Measurements from ENCODE around the gene MAP2K6. TPM values are rescaled to one million over a fixed set of nuclear protein-coding genes. Genes with fewer than 3 reads are reported as not detected.

The MAP2K6 gene
- total RNA-seq, 1 experiment from 2014 or later, result 9.6 TPM

- peaks cover 4% of the 10 kb centered on the region; the same call in 1 of the 2 replicates for H3K4me1 ChIP-seq
- Mint-ChIP-seq H3K9me3 (ENCODE audit: unreplicated experiment) (no peaks in the 10 kb centered on the region), H3K27me3 (ENCODE audit: insufficient read depth, unreplicated experiment) (no peaks in the 10 kb centered on the region), H3K36me3 (ENCODE audit: insufficient read depth, unreplicated experiment) (no peaks in the 10 kb centered on the region), H3K4me3 (ENCODE audit: unreplicated experiment) (no peak overlapping the region), H3K4me1 (ENCODE audit: low read depth, unreplicated experiment) (peaks cover 25% of the 10 kb centered on the region), H3K27ac (ENCODE audit: unreplicated experiment) (no peak overlapping the region)
- H3K27me3 ChIP-seq (replicated peaks; ENCODE audit: control insufficient read depth, insufficient read depth, low read length), result no peaks in the 10 kb centered on the region
- H3K9me3 ChIP-seq, result no peaks in the 10 kb centered on the region
- POLR2A ChIA-PET, result no interaction called here
- CTCF ChIA-PET, result no interaction called here
- no peaks in the 10 kb centered on the region for H3K36me3 ChIP-seq (ENCODE audit: control insufficient read depth, insufficient read depth, low read length)
- no TSS peak for BruUV-seq (replicated peaks)
- TF ChIP-seq CTCF (IDR thresholded peaks at IDR 0.05; ENCODE audit: insufficient read depth in 1 of 2, low read depth in 1 of 2, low read length in 1 of 2, severe bottlenecking in 1 of 2, unreplicated experiment in 1 of 2), result no peak
- intact Hi-C loops (cut with micrococcal nuclease; ENCODE audit: unreplicated experiment), result no loop called here
- no peak for DNase-seq
- no peak overlapping the region for H3K4me3 ChIP-seq (ENCODE audit: low read depth, low read length)
Observed at GRCh38 chr17:69499318-69499717, 84.8 kb downstream of the MAP2K6 start.

GRCh38 chr17:69500911-69501429 is 86.5 kb downstream of the MAP2K6 start:
- POLR2A ChIA-PET, result no interaction called here
- intact Hi-C loops (cut with micrococcal nuclease; ENCODE audit: unreplicated experiment), result no loop called here

More at GRCh38 chr17:69500911-69501429, 86.5 kb downstream of the MAP2K6 start:
- no peak for DNase-seq
- peaks cover 25% of the 10 kb centered on the region for H3K4me1 Mint-ChIP-seq (ENCODE audit: low read depth, unreplicated experiment)
- H3K27ac Mint-ChIP-seq (ENCODE audit: unreplicated experiment), result no peak overlapping the region
- TF ChIP-seq CTCF (IDR thresholded peaks at IDR 0.05; ENCODE audit: insufficient read depth in 1 of 2, low read depth in 1 of 2, low read length in 1 of 2, severe bottlenecking in 1 of 2, unreplicated experiment in 1 of 2), result no peak
- no TSS peak for BruUV-seq (replicated peaks)
- no peak overlapping the region for H3K4me3 Mint-ChIP-seq (ENCODE audit: unreplicated experiment)
- no peaks in the 10 kb centered on the region for H3K9me3 ChIP-seq
- H3K9me3 Mint-ChIP-seq (ENCODE audit: unreplicated experiment), result no peaks in the 10 kb centered on the region
- H3K27me3 Mint-ChIP-seq (ENCODE audit: insufficient read depth, unreplicated experiment), result no peaks in the 10 kb centered on the region
- H3K4me3 ChIP-seq (ENCODE audit: low read depth, low read length), result no peak overlapping the region
- H3K27me3 ChIP-seq (replicated peaks; ENCODE audit: control insufficient read depth, insufficient read depth, low read length), result no peaks in the 10 kb centered on the region
- H3K36me3 Mint-ChIP-seq (ENCODE audit: insufficient read depth, unreplicated experiment), result no peaks in the 10 kb centered on the region
- no peaks in the 10 kb centered on the region for H3K36me3 ChIP-seq (ENCODE audit: control insufficient read depth, insufficient read depth, low read length)
- peaks cover 4% of the 10 kb centered on the region; the same call in 1 of the 2 replicates for H3K4me1 ChIP-seq
- CTCF ChIA-PET, result interaction anchor here (0.7 to 1.3 kb wide), 2 partner anchors 86 to 87 kb away, joined by 5 to 6 read pairs; partner anchors contain the start of gene MAP2K6
